ENCODE measurements around the gene NAXE.
"Not testable (repeated sequence)": the region's sequence is repeated elsewhere in the genome, so short reads cannot be mapped to it uniquely, and the experiment has no call there.

The NAXE gene

DNA sequence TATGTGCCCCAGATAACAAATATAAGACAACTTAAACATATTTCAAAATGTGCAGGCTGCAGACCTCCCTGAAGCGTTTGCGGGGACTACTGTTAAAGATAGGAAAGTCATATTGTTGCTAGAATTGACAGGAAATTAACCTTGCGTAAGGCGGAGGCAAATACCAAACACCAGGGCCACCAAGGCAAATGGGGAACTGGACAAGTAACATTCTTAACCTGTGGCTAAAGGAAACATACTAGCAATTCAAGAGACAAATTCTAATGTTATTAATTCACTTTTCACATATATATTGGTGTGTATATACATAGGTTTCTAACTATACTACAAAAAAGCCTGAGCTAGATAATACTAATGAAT is 34.5 kb downstream of the NAXE start:
- Histone ChIP-seq H3K27ac (no peak overlapping the region), H3K36me3 (ENCODE audit: insufficient read depth, low read length) (no peaks in the 10 kb centered on the region), H3K4me3 (no peak overlapping the region), H3K9ac (ENCODE audit: insufficient read length) (no peak overlapping the region), H3K9me3 (ENCODE audit: low read depth, low read length) (no peaks in the 10 kb centered on the region)
- no peak for DNase-seq (ENCODE audit: low read depth, low spot score)
- TF ChIP-seq EZH2 (IDR thresholded peaks at IDR 0.05) (no peak), POLR2AphosphoS5 (IDR thresholded peaks at IDR 0.05; ENCODE audit: borderline replicate concordance, low read depth, low read length) (no peak), FOXP2 (optimal IDR thresholded peaks at IDR 0.05; ENCODE audit: control extremely low read depth, extremely low read length, insufficient read depth) (no peak)

GRCh38 chr1:156627313-156627880 is 35.8 kb downstream of the NAXE start:
- no peak for DNase-seq (ENCODE audit: low read depth, low spot score)
- no peak for TF ChIP-seq EZH2 (IDR thresholded peaks at IDR 0.05)
- TF ChIP-seq POLR2AphosphoS5 (IDR thresholded peaks at IDR 0.05; ENCODE audit: borderline replicate concordance, low read depth, low read length): no peak
- TF ChIP-seq FOXP2 (optimal IDR thresholded peaks at IDR 0.05; ENCODE audit: control extremely low read depth, extremely low read length, insufficient read depth): no peak
- no peaks in the 10 kb centered on the region for H3K9me3 ChIP-seq (ENCODE audit: low read depth, low read length)

DNA sequence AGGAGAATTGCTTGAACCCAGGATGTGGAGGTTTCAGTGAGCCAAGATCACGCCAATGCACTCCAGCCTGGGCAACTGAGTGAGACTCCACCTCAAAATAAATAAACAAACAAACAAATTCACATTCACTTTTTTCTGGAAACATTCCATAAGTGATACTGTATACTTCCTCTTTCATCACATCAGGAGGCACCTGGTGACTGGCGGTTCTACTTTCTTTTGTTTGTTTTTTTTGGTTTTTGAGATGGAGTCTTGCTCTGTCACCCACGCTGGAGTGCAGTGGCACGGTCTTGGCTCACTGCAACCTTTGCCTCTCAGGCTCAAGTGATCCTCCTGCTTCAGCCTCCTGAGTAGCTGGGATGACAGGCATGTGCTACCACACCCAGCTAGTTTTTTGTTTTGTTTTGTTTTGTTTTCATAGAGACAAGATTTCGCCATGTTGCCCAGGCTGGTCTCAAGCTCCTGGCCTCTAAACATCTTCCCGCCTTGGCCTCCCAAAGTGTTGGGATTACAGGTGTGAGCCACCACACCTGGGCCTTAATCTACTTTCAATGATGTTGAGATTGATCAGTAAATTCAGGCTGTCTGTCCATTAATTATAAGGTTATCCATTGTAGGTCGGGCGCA is 38.4 kb downstream of the NAXE start:
- Histone ChIP-seq H3K4me3 (no peak overlapping the region), H3K36me3 (ENCODE audit: insufficient read depth, low read length) (no peaks in the 10 kb centered on the region), H3K9me3 (ENCODE audit: low read depth, low read length) (no peaks in the 10 kb centered on the region), H3K27ac (no peak overlapping the region), H3K9ac (ENCODE audit: insufficient read length) (no peak overlapping the region)
- no peak for DNase-seq (ENCODE audit: low read depth, low spot score)
- no peak for TF ChIP-seq FOXP2 (optimal IDR thresholded peaks at IDR 0.05; ENCODE audit: control extremely low read depth, extremely low read length, insufficient read depth)
- TF ChIP-seq EZH2 (IDR thresholded peaks at IDR 0.05): no peak
- TF ChIP-seq POLR2AphosphoS5 (IDR thresholded peaks at IDR 0.05; ENCODE audit: borderline replicate concordance, low read depth, low read length): no peak

More at GRCh38 chr1:156627313-156627880, 35.8 kb downstream of the NAXE start:
- Histone ChIP-seq H3K27ac (no peak overlapping the region), H3K9ac (ENCODE audit: insufficient read length) (no peak overlapping the region), H3K4me3 (no peak overlapping the region), H3K36me3 (ENCODE audit: insufficient read depth, low read length) (no peaks in the 10 kb centered on the region)

DNA sequence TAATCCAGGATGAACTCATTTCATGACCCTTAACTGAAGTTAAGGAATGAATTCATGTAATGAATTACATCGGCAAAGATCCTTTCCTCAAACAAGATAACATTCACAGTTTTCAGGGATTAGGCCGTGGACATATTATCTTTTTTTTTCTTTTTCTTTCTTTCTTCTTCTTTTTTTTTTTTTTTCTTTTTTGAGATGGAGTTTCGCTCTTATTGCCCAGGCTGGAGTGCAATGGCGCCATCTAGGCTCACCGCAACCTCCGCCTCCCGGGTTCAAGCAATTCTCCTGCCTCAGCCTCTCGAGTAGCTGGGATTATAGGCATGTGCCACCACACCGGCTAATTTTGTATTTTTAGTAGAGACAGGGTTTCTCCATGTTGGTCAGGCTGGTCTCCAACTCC is 39.6 kb downstream of the NAXE start:
- not testable (repeated sequence) for H3K27ac ChIP-seq; H3K36me3 ChIP-seq (ENCODE audit: insufficient read depth, low read length); DNase-seq (ENCODE audit: low read depth, low spot score); H3K9ac ChIP-seq (ENCODE audit: insufficient read length); H3K4me3 ChIP-seq; H3K9me3 ChIP-seq (ENCODE audit: low read depth, low read length)

DNA sequence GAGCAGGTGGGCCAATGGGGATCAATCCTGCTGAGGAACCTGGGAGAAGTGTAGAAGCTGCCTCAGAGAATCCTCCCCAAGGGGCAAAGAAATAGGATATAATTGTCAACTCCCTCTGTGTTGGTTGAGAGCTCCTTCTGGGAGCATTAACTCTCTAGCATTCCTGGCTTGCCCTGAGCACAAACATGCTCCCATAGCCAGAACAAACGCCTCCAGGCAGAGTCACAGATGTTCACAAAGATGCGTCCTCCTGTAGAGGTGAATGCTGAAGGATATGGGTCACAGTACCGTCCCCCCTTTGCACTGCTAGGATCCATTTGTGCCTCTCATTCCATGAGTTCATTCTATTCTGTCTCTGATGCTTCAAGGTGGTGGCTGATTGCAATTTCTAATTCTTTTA is 40.8 kb downstream of the NAXE start:
- H3K9ac ChIP-seq (ENCODE audit: insufficient read length): no peak overlapping the region
- no peak for DNase-seq (ENCODE audit: low read depth, low spot score)
- TF ChIP-seq POLR2AphosphoS5 (IDR thresholded peaks at IDR 0.05; ENCODE audit: borderline replicate concordance, low read depth, low read length) (no peak), FOXP2 (optimal IDR thresholded peaks at IDR 0.05; ENCODE audit: control extremely low read depth, extremely low read length, insufficient read depth) (no peak), EZH2 (IDR thresholded peaks at IDR 0.05) (no peak)
- H3K27ac ChIP-seq: no peak overlapping the region
- no peaks in the 10 kb centered on the region for H3K36me3 ChIP-seq (ENCODE audit: insufficient read depth, low read length)
- H3K9me3 ChIP-seq (ENCODE audit: low read depth, low read length): no peaks in the 10 kb centered on the region
- no peak overlapping the region for H3K4me3 ChIP-seq

- H3K9me3 ChIP-seq (ENCODE audit: low read depth, low read length): no peaks in the 10 kb centered on the region
- no peak overlapping the region for H3K4me3 ChIP-seq
- H3K36me3 ChIP-seq (ENCODE audit: insufficient read depth, low read length): no peaks in the 10 kb centered on the region
- DNase-seq (ENCODE audit: low read depth, low spot score): no peak
- no peak for TF ChIP-seq POLR2AphosphoS5 (IDR thresholded peaks at IDR 0.05; ENCODE audit: borderline replicate concordance, low read depth, low read length)
- no peak for TF ChIP-seq FOXP2 (optimal IDR thresholded peaks at IDR 0.05; ENCODE audit: control extremely low read depth, extremely low read length, insufficient read depth)
- TF ChIP-seq EZH2 (IDR thresholded peaks at IDR 0.05): no peak
- no peak overlapping the region for H3K9ac ChIP-seq (ENCODE audit: insufficient read length)
- H3K27ac ChIP-seq: no peak overlapping the region
Observed at GRCh38 chr1:156638189-156638985, 46.8 kb downstream of the NAXE start.

- TF ChIP-seq EZH2 (IDR thresholded peaks at IDR 0.05) (no peak), FOXP2 (optimal IDR thresholded peaks at IDR 0.05; ENCODE audit: control extremely low read depth, extremely low read length, insufficient read depth) (no peak), POLR2AphosphoS5 (IDR thresholded peaks at IDR 0.05; ENCODE audit: borderline replicate concordance, low read depth, low read length) (no peak)
- H3K9me3 ChIP-seq (ENCODE audit: low read depth, low read length): no peaks in the 10 kb centered on the region
- no peak for DNase-seq (ENCODE audit: low read depth, low spot score)
- H3K9ac ChIP-seq (ENCODE audit: insufficient read length): no peak overlapping the region
- no peak overlapping the region for H3K4me3 ChIP-seq
- H3K27ac ChIP-seq: no peak overlapping the region
- no peaks in the 10 kb centered on the region for H3K36me3 ChIP-seq (ENCODE audit: insufficient read depth, low read length)
Observed at GRCh38 chr1:156639601-156640101, 48.1 kb downstream of the NAXE start.

DNA sequence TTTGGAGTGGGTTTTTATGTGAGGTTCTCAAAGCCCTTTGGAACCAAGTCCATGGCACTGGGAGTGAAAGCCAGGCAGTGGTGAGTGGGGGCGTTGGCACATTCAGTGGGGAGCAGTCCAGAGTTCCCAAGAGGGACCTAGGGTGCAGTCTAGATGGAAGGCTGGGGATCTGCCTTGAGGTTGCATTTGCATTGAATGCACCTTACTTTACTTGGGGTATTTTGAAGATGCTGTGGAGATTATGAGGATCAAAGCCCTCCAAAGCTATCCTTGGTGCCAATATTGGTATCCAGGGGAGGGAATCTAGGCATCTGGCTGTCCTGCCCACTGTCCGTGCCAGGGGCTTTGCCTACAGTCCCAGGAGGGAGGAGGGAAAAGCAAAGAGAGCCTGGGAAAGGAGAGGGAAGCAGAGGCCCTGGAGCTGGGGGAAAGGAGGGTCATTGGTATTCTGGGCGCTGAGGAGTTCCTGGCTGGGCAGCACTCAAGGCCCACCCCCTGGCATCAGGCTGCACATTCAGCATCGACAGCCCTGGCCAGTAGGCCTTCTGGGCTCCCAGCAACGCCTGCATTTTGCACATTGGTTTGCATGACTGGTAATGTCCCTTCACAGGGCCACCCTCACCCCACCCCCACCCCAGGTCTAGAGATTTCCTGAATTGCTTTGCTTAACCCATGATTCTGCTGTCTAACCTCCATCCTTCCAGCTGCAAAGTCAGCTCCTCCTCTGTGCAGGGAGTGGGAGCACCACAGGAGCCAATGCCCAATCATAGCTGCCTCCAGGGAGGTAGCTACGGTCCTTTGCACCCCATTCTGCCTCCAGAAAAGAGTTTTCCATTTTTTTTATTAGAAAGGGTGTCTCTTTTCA is 49.5 kb downstream of the NAXE start:
- no peak overlapping the region for H3K27ac ChIP-seq
- H3K36me3 ChIP-seq (ENCODE audit: insufficient read depth, low read length): no peaks in the 10 kb centered on the region
- TF ChIP-seq POLR2AphosphoS5 (IDR thresholded peaks at IDR 0.05; ENCODE audit: borderline replicate concordance, low read depth, low read length) (no peak), EZH2 (IDR thresholded peaks at IDR 0.05) (no peak), FOXP2 (optimal IDR thresholded peaks at IDR 0.05; ENCODE audit: control extremely low read depth, extremely low read length, insufficient read depth) (no peak)
- no peaks in the 10 kb centered on the region for H3K9me3 ChIP-seq (ENCODE audit: low read depth, low read length)
- DNase-seq (ENCODE audit: low read depth, low spot score): no peak
- H3K4me3 ChIP-seq: no peak overlapping the region
- no peak overlapping the region for H3K9ac ChIP-seq (ENCODE audit: insufficient read length)

All from SK-N-MC (cell line).